ENCODE measurements around the gene PGLYRP4. TPM values are rescaled to one million over a fixed set of nuclear protein-coding genes. Genes with fewer than 3 reads are reported as not detected.

PGLYRP4 gene
- total RNA-seq, result not detected
- long read RNA-seq, result 0 reads

DNA sequence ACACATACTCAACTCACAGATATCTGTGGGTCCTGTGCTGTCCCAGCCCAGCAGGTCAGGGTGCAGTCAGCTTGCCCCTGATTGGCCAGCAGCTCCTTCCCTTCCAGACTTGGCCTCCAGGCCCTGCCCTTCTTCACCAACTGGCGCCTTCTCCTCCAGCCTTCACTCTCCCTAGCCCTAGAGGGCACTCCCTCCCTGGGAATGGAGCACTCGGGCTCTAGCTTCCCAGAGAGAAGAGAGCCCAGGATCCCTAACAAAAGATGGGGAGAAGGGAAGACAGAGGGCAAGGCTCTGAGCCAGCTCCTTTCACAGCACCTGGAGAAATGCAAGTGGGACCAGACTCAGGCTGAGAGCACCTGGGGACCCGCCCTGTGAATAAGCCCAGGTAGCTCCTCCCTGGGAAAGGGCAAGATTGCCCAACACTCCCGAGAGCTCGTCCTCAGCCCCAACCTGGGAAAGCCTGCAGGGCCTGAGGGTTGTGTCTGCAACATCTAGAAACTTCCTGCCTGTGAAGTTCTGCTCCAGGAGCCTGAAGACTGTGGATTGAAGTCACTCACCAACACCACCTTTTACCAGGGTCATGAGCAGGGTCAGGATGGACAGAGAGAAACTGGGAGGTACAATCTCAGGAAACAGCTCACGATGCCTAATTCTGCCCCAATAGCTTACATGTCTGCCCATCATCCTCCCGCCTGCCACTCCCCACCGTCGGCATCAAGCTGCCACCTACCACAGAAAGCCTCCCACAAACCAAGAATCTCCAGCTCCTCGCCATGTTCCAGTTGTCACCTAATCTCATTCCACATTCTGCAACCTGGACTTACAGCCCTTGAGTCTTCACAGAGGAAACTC, at the start of gene PGLYRP4:
Gene PGLYRP4, minus strand, starts transcription at position 331 of the 852 bp plus-strand sequence. CDS start 909 bp downstream, outside the sequence.
- DNase-seq, result no peak
- intact Hi-C loops (cut with DNase I), result no loop called here
- ATAC-seq, result no peak

- no peak for ATAC-seq
- no peak for DNase-seq
- intact Hi-C loops (cut with DNase I), result no loop called here
Measured at GRCh38 chr1:153397924-153398651, 49.4 kb upstream of the PGLYRP4 start.

- intact Hi-C loops (cut with DNase I), result no loop called here
- ATAC-seq, result no peak
- no peak for DNase-seq
Measured at GRCh38 chr1:153397051-153397923, 48.6 kb upstream of the PGLYRP4 start.

DNA sequence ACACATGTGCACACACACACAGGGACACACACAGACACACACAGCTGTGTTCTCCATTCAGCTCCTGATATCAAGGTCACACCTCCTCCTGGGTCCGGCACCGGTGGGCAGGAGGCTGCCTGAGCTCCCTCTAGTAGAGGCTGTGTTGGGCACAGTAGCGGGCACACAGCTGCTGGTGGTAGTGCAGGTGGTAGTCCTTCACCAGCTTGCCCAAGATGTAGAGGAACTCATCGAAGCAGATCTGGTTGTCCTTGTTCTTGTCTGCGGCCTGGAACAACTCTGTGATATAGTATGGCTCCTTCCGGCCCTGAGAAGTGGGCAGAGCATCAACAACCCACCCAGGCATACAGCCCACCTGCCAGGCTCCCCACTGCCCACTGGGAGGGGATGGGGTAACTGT, 47.8 kb upstream of the PGLYRP4 start:
- DNase-seq, result no peak
- ATAC-seq, result no peak
- intact Hi-C loops (cut with DNase I), result no loop called here

GRCh38 chr1:153395776-153396175, 47.1 kb upstream of the PGLYRP4 start:
- DNase-seq (no peak), ATAC-seq (no peak)
- intact Hi-C loops (cut with DNase I), result no loop called here

GRCh38 chr1:153395136-153395685, 46.6 kb upstream of the PGLYRP4 start:
- DNase-seq (no peak), ATAC-seq (peak in 1 of 2 donors; percentile 53)
- intact Hi-C loops (cut with DNase I), result no loop called here

DNA sequence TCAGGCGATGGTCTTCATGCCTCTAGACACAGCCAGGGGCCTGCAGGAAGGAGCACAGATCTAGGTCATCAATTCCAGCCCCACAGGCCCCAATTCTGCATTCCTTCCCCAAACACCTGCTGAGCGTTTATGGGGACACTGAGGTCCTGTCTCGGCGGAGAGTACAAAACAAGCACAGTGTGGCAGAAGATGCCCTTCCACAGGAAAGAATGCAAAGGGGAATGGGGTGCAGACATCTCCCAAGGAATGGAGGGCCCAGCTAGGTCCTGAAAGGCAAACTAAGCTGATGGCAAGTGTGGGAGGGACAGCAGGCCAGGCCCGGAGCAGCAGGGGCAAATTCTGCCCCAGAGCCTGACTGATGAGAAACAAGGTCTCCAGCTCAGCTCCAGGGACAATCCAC, 45.8 kb upstream of the PGLYRP4 start:
- ATAC-seq (no peak), DNase-seq (no peak)
- intact Hi-C loops (cut with DNase I), result no loop called here

DNA sequence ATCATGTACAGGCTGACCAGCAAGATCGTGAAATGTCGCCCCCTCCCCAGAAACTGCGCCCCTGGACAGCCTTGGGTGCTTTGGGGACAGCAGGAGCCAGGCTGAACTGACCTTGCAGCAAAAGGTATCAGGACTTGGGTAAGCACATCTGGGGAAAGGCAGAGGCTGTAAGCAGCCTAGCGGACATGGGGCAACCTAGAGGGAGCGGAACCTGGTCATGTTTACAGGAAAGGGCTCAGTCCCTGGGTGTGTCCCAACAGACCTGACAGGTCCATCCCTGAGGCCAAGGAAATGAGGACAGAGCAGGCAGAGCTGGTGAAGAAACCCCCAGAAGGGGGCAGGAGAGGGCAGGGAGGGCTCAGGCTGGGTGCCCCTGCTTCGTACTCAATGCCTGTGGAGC, 45.3 kb upstream of the PGLYRP4 start:
- intact Hi-C loops (cut with DNase I), result no loop called here
- DNase-seq (no peak), ATAC-seq (no peak)

DNA sequence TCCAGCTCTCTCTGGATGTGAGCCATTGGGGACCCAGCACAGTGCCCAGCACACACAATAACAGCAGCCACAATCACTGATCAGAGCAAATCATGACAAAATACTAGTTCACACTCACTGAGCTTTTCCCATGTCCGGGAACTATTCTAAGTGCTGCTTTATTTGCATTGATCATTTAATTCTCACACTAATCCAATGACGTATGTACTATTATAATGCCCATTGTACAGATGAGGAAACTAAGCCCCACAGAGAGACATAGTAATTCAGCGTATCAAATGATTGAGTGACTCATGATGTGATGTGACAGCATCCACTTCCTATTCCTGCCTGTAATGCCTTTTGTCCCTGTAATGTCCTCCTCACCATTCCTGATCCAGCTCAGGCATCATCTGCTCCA, 44.2 kb upstream of the PGLYRP4 start:
- no peak for DNase-seq
- intact Hi-C loops (cut with DNase I), result no loop called here
- ATAC-seq, result no peak

DNA sequence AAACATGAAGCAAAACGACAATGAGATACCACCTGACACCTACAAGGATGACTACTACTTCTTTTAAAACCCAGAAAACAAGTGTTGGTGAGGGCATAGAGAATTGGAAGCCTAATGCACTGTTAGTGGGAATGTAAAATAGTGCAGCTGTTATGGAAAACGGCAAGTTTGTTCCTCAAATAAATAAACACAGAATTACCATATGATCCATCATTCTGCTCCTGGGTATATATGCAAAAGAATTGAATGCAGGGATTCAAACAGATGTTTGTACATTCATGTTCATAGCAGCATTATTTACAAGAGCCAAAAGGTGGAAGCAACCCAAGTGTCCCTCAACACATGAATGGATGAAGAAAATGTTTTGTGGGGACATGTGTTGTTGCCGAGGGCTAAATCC, 43.6 kb upstream of the PGLYRP4 start:
- intact Hi-C loops (cut with DNase I), result no loop called here
- no peak for DNase-seq
- ATAC-seq, result no peak

GRCh38 chr1:153390938-153391710, 42.5 kb upstream of the PGLYRP4 start, which contains the start of gene S100A8:
TSS of gene S100A8 (minus strand) at chr1:153391073. CDS start at chr1:153390535, 538 bp downstream.
- peak; percentile 73 for DNase-seq
- intact Hi-C loops (cut with DNase I), result no loop called here
- ATAC-seq, result peak; percentile 78 to 84

DNA sequence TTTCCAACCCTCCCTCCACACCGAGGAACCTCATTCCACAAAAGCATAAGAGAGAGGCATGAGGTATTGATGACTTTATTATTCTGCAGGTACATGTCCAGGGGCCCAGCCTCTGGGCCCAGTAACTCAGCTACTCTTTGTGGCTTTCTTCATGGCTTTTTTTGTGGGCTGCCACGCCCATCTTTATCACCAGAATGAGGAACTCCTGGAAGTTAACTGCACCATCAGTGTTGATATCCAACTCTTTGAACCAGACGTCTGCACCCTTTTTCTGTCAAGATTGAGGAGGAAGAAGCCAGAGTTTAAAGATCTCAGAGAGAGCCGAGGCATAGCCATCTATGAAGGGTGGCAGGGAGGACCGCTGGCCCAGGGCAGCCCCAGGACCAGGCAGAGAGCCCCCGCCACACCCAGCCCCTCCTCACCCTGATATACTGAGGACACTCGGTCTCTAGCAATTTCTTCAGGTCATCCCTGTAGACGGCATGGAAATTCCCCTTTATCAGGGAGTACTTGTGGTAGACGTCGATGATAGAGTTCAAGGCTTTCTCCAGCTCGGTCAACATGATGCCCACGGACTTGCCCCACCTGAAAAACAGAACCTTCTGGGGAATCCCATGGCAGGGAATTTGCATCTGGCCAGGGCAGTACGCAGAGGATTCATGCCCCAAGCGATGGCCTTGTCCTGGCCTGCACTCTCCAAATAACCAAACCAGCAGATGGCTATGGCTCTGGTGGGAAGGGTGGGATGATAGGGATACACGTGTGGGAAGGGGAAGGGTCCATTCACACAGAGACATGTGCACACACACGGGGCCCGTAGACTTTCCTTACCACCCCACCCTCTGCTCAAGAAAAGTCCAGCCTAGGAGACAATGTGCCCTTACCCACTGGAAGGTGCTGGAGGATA, 41.6 kb upstream of the PGLYRP4 start:
- intact Hi-C loops (cut with DNase I), result no loop called here
- DNase-seq (no peak), ATAC-seq (no peak)

DNA sequence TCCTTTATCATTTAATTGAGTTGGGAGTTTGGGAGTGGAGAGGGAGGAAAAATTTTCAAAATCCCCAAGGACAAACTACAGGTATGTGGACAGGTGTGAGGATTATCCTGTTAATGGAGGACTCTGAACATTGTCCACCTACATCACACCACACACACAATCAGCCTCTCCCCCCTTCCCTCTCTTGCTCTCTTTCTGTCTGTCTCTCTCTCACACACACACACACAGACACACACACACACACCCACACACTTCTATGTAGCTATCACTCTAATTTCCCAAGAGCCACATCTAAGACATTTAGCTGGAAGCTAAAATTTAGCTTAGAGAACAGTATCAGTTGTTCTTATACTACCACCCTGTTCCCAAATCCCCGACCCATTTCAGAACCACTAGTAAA, 40.8 kb upstream of the PGLYRP4 start:
- no peak for ATAC-seq
- intact Hi-C loops (cut with DNase I), result no loop called here
- no peak for DNase-seq

DNA sequence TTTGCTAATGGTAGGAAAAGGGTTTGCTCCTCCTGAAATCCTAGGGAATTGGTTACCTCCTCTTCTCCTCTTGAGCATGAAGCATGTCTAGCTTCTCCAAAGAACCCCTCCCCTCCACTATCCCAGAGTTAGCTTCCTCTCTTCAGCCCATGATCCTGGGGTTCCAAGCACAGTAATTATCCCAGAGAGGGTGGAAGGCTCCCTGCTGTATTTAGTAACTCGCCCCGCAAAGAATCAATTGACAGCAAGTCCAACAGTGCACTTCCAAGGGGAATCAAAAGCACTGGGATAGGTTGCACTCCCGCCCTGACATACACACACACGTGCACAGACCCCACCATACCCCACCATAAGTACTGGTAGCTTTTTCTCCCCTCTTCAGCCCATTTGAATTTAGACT, 39.1 kb upstream of the PGLYRP4 start:
- no peak for DNase-seq
- intact Hi-C loops (cut with DNase I), result no loop called here
- no peak for ATAC-seq

GRCh38 chr1:153387001-153387400, 38.4 kb upstream of the PGLYRP4 start:
- intact Hi-C loops (cut with DNase I), result no loop called here
- no peak for ATAC-seq
- DNase-seq, result no peak

DNA sequence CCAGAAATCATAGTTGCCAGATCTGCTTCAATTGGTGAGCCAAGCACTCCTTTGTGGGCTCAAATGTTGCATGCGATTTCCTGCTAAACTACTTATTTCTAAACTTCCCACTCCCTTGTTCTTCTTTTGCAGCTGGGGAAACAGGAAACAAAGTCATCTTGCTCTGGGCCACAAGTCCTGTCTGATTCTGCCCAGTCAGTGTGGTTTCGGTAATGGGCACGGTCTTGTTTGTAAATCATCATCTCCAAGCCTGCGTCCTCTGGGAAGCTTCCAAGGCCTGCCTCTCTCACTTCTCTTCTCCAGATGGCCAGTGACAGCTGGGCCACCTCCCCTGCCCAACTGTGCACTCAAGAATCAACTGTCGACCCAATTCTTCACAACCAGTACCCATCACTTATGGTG, 37.9 kb upstream of the PGLYRP4 start:
- ATAC-seq, result peak in 1 of 2 donors; percentile 76

DNA sequence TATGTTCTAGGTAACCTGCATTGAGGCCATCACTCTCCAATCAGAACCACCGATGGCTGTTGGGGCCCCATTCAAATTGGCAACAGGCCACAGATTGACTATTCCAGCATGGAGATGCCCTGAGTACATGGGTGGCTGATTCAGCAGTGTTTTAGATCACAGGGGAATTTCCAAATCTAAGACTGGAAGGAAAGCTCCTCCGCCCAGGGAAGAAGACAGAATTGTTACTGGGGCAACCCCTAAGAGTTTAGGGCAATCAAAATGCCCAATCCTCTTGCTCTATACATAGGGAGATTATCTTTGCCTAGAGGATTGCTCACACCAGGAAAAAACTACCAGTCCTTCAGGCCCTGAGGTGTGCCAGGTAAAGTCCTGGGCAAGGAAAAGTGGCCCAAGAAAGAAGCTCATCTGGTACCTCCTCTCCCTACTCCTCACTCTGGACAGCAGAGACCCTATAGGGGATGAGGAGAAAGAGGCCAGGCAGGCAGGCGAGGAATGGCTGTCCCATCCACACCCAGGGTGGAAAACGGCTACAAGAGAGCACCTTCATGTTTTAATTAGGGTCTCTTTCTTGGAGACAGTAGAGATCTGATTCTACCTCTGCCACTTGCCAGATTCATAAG, 36.4 kb upstream of the PGLYRP4 start:
- intact Hi-C loops (cut with DNase I), result no loop called here
- no peak for ATAC-seq
- no peak for DNase-seq

More for the DNA sequence above, 37.9 kb upstream of the PGLYRP4 start:
- intact Hi-C loops (cut with DNase I), result no loop called here
- DNase-seq, result peak; percentile 43

Measured in left cardiac atrium (tissue), 4 donors.